Astrocyte of the spinal cord (primary cell): ENCODE measurements around the gene GNAS-AS1.

Experiments
- DNase-seq: peaks from one replicate; pipeline ENCODE4 v3.0.0; 2011; ENCODE audit warnings: low read depth, low spot score
- H3K4me3 ChIP-seq: 2 replicates; pipeline ENCODE4 v1.5.1; 2011; ENCODE audit warnings: low read depth, mild to moderate bottlenecking, low read length, moderate library complexity
- CTCF ChIP-seq: IDR thresholded peaks from 2 replicates; pipeline ENCODE4 v1.5.1; 2012; ENCODE audit warnings: low read depth, mild to moderate bottlenecking, low read length, inconsistent platforms
- in situ Hi-C: cut with HindIII; loops from 2 replicates; pipeline ENCODE4 v1.10.0; 2017; ENCODE audit warnings: low sequenced_read_pairs

The GNAS-AS1 gene

GRCh38 chr20:58886546-58886945 lies 35.8 kb upstream of the GNAS-AS1 start:
- in situ Hi-C loops, result no loop called here
- H3K4me3 ChIP-seq, result no peak overlapping the region
- DNase-seq, result no peak
- TF ChIP-seq CTCF, result no peak

GRCh38 chr20:58884966-58885365 lies 34.3 kb upstream of the GNAS-AS1 start:
- no peak overlapping the region for H3K4me3 ChIP-seq
- DNase-seq, result no peak
- in situ Hi-C loops, result no loop called here
- no peak for TF ChIP-seq CTCF

GRCh38 chr20:58883241-58883691 lies 32.6 kb upstream of the GNAS-AS1 start:
- peak; percentile 52 for DNase-seq
- in situ Hi-C loops, result no loop called here
- no peak overlapping the region for H3K4me3 ChIP-seq
- TF ChIP-seq CTCF, result no peak

GRCh38 chr20:58882704-58883089 lies 32.0 kb upstream of the GNAS-AS1 start:
- TF ChIP-seq CTCF, result no peak
- DNase-seq, result no peak
- no peak overlapping the region for H3K4me3 ChIP-seq
- in situ Hi-C loops, result no loop called here

- no peak for DNase-seq
- H3K4me3 ChIP-seq, result no peak overlapping the region
- in situ Hi-C loops, result no loop called here
- no peak for TF ChIP-seq CTCF
Observed at GRCh38 chr20:58880994-58881752, 30.5 kb upstream of the GNAS-AS1 start.

GRCh38 chr20:58880441-58880840 lies 29.7 kb upstream of the GNAS-AS1 start:
- no peak for DNase-seq
- in situ Hi-C loops, result no loop called here
- no peak overlapping the region for H3K4me3 ChIP-seq
- no peak for TF ChIP-seq CTCF
